GM18858 (cell line): ENCODE results near the gene BCL6B.
"Not testable (repeated sequence)": the region's sequence is repeated elsewhere in the genome, so short reads cannot be mapped to it uniquely, and the experiment has no call there.

Experiments
- ATAC-seq: cut with Tn5 transposase; IDR thresholded peaks from one replicate; pipeline ENCODE4 v1.9.1; 2021; ENCODE audit not compliant: unreplicated experiment

BCL6B gene

GRCh38 chr17:7050583-7050982 lies 27.7 kb downstream of the BCL6B start:
- not testable (repeated sequence) for ATAC-seq

DNA sequence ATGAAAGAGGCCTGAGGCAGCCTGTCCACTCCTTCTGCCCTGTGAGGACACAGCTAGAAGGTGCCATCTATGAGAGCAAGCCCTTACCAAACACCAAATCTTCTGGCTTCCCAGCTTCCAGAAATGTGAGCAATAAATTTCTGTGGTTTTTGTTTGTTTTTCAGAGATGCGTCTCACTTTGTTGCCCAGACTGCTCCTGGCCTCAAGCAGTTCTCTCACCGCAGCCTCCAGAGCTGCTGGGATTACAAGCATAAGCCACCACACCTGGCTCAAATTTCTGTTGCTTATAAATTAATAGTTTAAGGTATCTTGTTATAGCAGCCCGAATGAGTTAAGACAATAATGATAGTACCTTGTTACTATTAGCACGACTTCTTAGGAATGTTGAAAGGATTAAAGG lies 33.5 kb downstream of the BCL6B start:
- no peak for ATAC-seq

DNA sequence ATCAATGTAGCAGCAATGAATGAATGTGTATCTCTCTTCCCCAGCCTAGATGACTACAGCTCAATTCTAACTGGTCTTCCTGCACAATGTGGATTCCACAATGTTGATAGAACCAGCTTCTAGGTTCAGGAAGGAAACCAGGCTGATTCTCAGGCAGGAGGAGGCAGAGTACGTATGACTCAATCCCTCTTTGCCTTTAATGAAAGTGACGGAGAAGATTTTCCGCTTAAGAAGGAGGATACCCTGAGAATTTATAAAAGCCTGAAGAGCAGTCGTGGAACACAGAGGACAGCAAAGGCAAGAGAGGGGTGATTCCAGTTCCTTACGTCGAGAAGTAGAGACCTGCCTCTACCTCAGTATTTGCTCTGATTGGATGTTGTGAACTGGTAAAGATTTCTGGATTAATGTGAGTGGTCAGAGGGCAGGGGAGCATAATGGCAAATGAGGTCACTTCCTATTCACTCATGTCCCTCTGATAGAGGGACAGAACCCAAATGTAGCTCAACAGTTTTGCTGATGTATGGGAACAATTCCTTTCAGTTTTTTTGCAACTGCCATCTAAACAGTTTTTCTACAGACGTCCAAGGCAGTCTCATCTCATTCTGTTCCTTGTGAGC lies 36.1 kb downstream of the BCL6B start:
- no peak for ATAC-seq

- no peak for ATAC-seq
Observed at GRCh38 chr17:7060165-7060891, 37.5 kb downstream of the BCL6B start.

- no peak for ATAC-seq
Observed at GRCh38 chr17:7063518-7064094, 40.8 kb downstream of the BCL6B start.

- ATAC-seq: no peak
Observed at GRCh38 chr17:7064261-7064660, 41.4 kb downstream of the BCL6B start.

- ATAC-seq: no peak
Observed at GRCh38 chr17:7067198-7067597, 44.3 kb downstream of the BCL6B start.

DNA sequence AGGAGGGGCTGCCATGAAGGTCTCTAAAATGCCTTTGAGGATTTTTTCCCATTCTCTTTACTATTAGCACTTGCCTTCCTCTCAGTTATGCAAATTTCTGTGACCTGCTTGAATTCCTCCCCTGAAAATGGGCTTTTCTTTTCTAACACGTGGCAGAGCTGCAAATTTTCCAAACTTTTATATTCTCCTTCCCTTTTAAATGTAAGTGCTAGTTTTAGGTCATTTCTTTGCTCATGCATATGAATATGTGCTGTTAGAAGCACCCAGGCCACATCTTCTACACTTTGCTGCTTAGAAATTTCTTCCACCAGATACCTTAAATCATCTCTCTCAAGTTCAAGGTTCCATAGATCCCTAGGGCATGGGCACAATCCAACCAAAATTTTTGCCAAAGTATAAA lies 45.4 kb downstream of the BCL6B start:
- no peak for ATAC-seq

GRCh38 chr17:7070712-7071111 lies 47.9 kb downstream of the BCL6B start:
- ATAC-seq: no peak

DNA sequence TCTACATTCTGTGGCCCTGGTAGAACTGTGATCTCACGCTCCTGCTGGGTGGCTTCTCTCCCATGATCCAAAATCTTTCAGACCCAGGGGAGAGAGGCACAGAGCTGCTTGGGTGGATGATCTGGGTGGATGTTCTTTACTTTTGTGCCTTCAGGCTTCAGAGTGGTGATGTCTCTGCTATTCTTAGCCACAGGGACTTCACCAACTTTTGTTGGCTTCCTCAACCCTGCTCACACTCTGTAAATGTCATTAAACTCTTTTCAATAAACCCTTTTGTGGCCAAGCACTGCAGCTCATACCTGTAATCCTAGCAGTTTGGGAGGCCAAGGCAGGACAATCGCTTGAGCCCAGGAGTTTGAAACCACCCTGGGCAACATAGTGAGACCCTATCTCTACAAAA lies 49.6 kb downstream of the BCL6B start:
- no peak for ATAC-seq

- no peak for ATAC-seq
Observed at GRCh38 chr17:7074931-7075330, 52.1 kb downstream of the BCL6B start.

- no peak for ATAC-seq
Observed at GRCh38 chr17:7077911-7078546, 55.2 kb downstream of the BCL6B start.

GRCh38 chr17:7078711-7079110 lies 55.9 kb downstream of the BCL6B start:
- no peak for ATAC-seq
